GM12892 (cell line): Measurements from ENCODE around the gene FMO5.

Source experiments
- POLR2A ChIP-seq: IDR thresholded peaks from 2 replicates; pipeline ENCODE4 v1.6.1; 2011; ENCODE audit warnings: low read depth, low read length, control low read depth
- POLR2AphosphoS5 ChIP-seq: IDR thresholded peaks from 2 replicates; pipeline ENCODE4 v1.6.1; 2011; ENCODE audit warnings: low read depth, low read length, control low read depth
- TAF1 ChIP-seq: IDR thresholded peaks from 2 replicates; pipeline ENCODE4 v1.6.1; 2011; ENCODE audit warnings: low read depth, mild to moderate bottlenecking, control low read depth, low read length, borderline replicate concordance

DNA sequence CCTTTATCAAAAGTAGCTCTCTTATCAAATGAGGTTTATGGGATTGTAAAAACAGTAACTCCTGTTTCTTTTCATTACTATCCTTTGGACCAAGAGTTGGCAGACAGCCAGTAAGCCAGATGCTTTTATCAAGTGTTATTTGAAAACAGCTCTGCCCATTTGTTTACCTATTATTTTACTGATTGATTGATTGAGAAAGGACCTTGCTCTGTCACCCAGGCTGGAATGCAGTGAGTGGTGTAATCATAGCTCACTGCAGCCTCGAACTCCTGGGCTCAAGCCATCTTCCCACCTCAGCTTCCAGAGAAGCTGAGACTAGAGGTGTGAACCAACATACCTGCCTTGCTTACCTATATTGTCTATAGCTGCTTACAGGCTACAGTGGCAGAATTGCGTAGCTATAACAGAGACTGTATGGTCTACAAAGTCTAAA lies 56.5 kb downstream of the FMO5 start:
- no peak for TF ChIP-seq TAF1
- TF ChIP-seq POLR2AphosphoS5: no peak
- TF ChIP-seq POLR2A: no peak
